Left ventricle myocardium inferior (tissue), 1 donor: ENCODE results near the gene APP. TPM values are rescaled to one million over a fixed set of nuclear protein-coding genes. Genes with fewer than 3 reads are reported as not detected.

ENCODE experiments used
- DNase-seq: peaks from one replicate; pipeline ENCODE4 v3.0.0-alpha.2; 2020
- H3K27ac ChIP-seq: fragments of 200-600 bp; replicated peaks from 2 replicates; pipeline ENCODE4 v1.8.0; 2021
- H3K27me3 ChIP-seq: fragments of 200-600 bp; 2 replicates; pipeline ENCODE4 v1.8.0; 2021; ENCODE audit warnings: low read depth
- H3K36me3 ChIP-seq: fragments of 200-600 bp; 2 replicates; pipeline ENCODE4 v1.8.0; 2021
- H3K4me1 ChIP-seq: fragments of 200-600 bp; 2 replicates; pipeline ENCODE4 v1.8.0; 2021
- H3K4me3 ChIP-seq: fragments of 200-600 bp; 2 replicates; pipeline ENCODE4 v1.8.0; 2021; ENCODE audit warnings: mild to moderate bottlenecking, moderate library complexity
- H3K9me3 ChIP-seq: fragments of 200-600 bp; replicated peaks from 2 replicates; pipeline ENCODE4 v1.8.0; 2021
- CTCF ChIP-seq: fragments of 200-600 bp; IDR thresholded peaks from 2 replicates; pipeline ENCODE4 v1.8.0; 2021; ENCODE audit warnings: antibody characterized with exemption, mild to moderate bottlenecking, borderline replicate concordance
- intact Hi-C: fragments of 100-400 bp; cut with micrococcal nuclease; formaldehyde crosslinking; loops from one replicate; pipeline ENCODE4 v1.11.0; 2022
- total RNA-seq: library from RNA; stranded (reverse); fragmentation: NEBNext Ultra II Directional; extraction: Animal tissue kit (Norgen Biotek cat#: 25700); gene quantifications from one replicate; pipeline ENCODE4 v1.2.1, GENCODE V29; 2021
- donor health status: DM: no; HTN: yes; CAD: no; lungs with severe emphysema.

The APP gene
- total RNA-seq, 1 donor from 2014 or later = 332 TPM

- H3K9me3 ChIP-seq = no peaks in the 10 kb centered on the region
- H3K4me1 ChIP-seq = no peaks in the 10 kb centered on the region
- no peak overlapping the region for H3K27ac ChIP-seq
- no peak for DNase-seq
- no peak for TF ChIP-seq CTCF
- H3K27me3 ChIP-seq = no peaks in the 10 kb centered on the region
- no peak overlapping the region for H3K4me3 ChIP-seq
- intact Hi-C loops = no loop called here
- H3K36me3 ChIP-seq = no peaks in the 10 kb centered on the region
Measured at GRCh38 chr21:26195708-26196107, 25.1 kb upstream of the APP start.

- no peak overlapping the region for H3K27ac ChIP-seq
- no peaks in the 10 kb centered on the region for H3K9me3 ChIP-seq
- DNase-seq = no peak
- no peaks in the 10 kb centered on the region for H3K36me3 ChIP-seq
- intact Hi-C loops = no loop called here
- TF ChIP-seq CTCF = no peak
- no peaks in the 10 kb centered on the region for H3K27me3 ChIP-seq
- H3K4me1 ChIP-seq = no peaks in the 10 kb centered on the region
- no peak overlapping the region for H3K4me3 ChIP-seq
Measured at GRCh38 chr21:26194811-26195251, 24.3 kb upstream of the APP start.

- no peaks in the 10 kb centered on the region for H3K27me3 ChIP-seq
- no peaks in the 10 kb centered on the region for H3K9me3 ChIP-seq
- no peak overlapping the region for H3K4me3 ChIP-seq
- intact Hi-C loops = no loop called here
- no peak for TF ChIP-seq CTCF
- H3K4me1 ChIP-seq = no peaks in the 10 kb centered on the region
- H3K27ac ChIP-seq = no peak overlapping the region
- no peak for DNase-seq
- H3K36me3 ChIP-seq = no peaks in the 10 kb centered on the region
Measured at GRCh38 chr21:26194326-26194725, 23.8 kb upstream of the APP start.

- Histone ChIP-seq H3K27ac (no peak overlapping the region), H3K4me3 (no peak overlapping the region), H3K36me3 (no peaks in the 10 kb centered on the region), H3K9me3 (no peaks in the 10 kb centered on the region), H3K27me3 (no peaks in the 10 kb centered on the region), H3K4me1 (no peaks in the 10 kb centered on the region)
- DNase-seq = no peak
- intact Hi-C loops = no loop called here
- no peak for TF ChIP-seq CTCF
Measured at GRCh38 chr21:26191609-26192008, 21.0 kb upstream of the APP start.

- Histone ChIP-seq H3K27ac (no peak overlapping the region), H3K27me3 (no peaks in the 10 kb centered on the region), H3K9me3 (no peaks in the 10 kb centered on the region), H3K4me1 (no peaks in the 10 kb centered on the region), H3K36me3 (no peaks in the 10 kb centered on the region), H3K4me3 (no peak overlapping the region)
- no peak for TF ChIP-seq CTCF
- no peak for DNase-seq
- intact Hi-C loops = no loop called here
Measured at GRCh38 chr21:26188422-26188821, 17.9 kb upstream of the APP start.

GRCh38 chr21:26185446-26185845 is 14.9 kb upstream of the APP start:
- intact Hi-C loops = no loop called here
- DNase-seq = no peak
- H3K4me1 ChIP-seq = no peaks in the 10 kb centered on the region
- no peak overlapping the region for H3K4me3 ChIP-seq
- H3K9me3 ChIP-seq = no peaks in the 10 kb centered on the region
- no peaks in the 10 kb centered on the region for H3K27me3 ChIP-seq
- H3K27ac ChIP-seq = no peak overlapping the region
- TF ChIP-seq CTCF = no peak
- H3K36me3 ChIP-seq = no peaks in the 10 kb centered on the region
